ENCODE results near the gene TMEM263. TPM values are rescaled to one million over a fixed set of nuclear protein-coding genes. Genes with fewer than 3 reads are reported as not detected.
A peak's percentile ranks its signal among the peaks of the same experiment; 100 is the strongest.
"Not testable (repeated sequence)": the region's sequence is repeated elsewhere in the genome, so short reads cannot be mapped to it uniquely, and the experiment has no call there.

TMEM263 gene
- total RNA-seq, 1 donor from 2014 or later, result 46.2 TPM

GRCh38 chr12:106985479-106985878 lies 29.8 kb downstream of the TMEM263 start:
- no peak for DNase-seq (ENCODE audit: low spot score)

- no peak for DNase-seq (ENCODE audit: low spot score)
These were observed 30.4 kb downstream of the TMEM263 start for GRCh38 chr12:106986135-106986534.

GRCh38 chr12:106986625-106987389 lies 31.1 kb downstream of the TMEM263 start, which contains the start of gene MTERF2:
TSS of gene MTERF2 (minus strand) at chr12:106987146. CDS start at chr12:106978714, 8,432 bp downstream.
- peak; percentile 97 for DNase-seq (ENCODE audit: low spot score)

GRCh38 chr12:106987846-106988245 lies 32.1 kb downstream of the TMEM263 start:
- DNase-seq (ENCODE audit: low spot score), result no peak

- DNase-seq (ENCODE audit: low spot score), result no peak
These were observed 39.0 kb downstream of the TMEM263 start for GRCh38 chr12:106994579-106995220.

- DNase-seq (ENCODE audit: low spot score), result not testable (repeated sequence)
These were observed 40.4 kb downstream of the TMEM263 start for GRCh38 chr12:106996102-106996501.

GRCh38 chr12:106997916-106998315 lies 42.2 kb downstream of the TMEM263 start:
- DNase-seq (ENCODE audit: low spot score), result no peak

- DNase-seq (ENCODE audit: low spot score), result no peak
These were observed 43.7 kb downstream of the TMEM263 start for GRCh38 chr12:106999446-106999845.

GRCh38 chr12:107002665-107003064 lies 47.0 kb downstream of the TMEM263 start:
- not testable (repeated sequence) for DNase-seq (ENCODE audit: low spot score)

GRCh38 chr12:107007411-107007810 lies 51.7 kb downstream of the TMEM263 start:
- DNase-seq (ENCODE audit: low spot score), result no peak

GRCh38 chr12:107011519-107011918 lies 55.8 kb downstream of the TMEM263 start:
- DNase-seq (ENCODE audit: low spot score), result no peak

GRCh38 chr12:107012736-107013425 lies 57.2 kb downstream of the TMEM263 start:
- DNase-seq (ENCODE audit: low spot score), result no peak

GRCh38 chr12:107014055-107014454 lies 58.3 kb downstream of the TMEM263 start:
- no peak for DNase-seq (ENCODE audit: low spot score)

- no peak for DNase-seq (ENCODE audit: low spot score)
These were observed 61.3 kb downstream of the TMEM263 start for GRCh38 chr12:107017042-107017441.

GRCh38 chr12:107019546-107019945 lies 63.8 kb downstream of the TMEM263 start:
- DNase-seq (ENCODE audit: low spot score), result no peak

Other genes starting within 250 kb of the TMEM263 start
- gene RIC8B, start 181.2 kb upstream of the TMEM263 start, total RNA-seq, result 23.3 TPM
- 14.2 TPM for gene MTERF2, start 31.2 kb downstream of the TMEM263 start, total RNA-seq
- 14.8 TPM for gene CRY1, start 137.6 kb downstream of the TMEM263 start, total RNA-seq

Measured in mesenteric fat pad (tissue), 1 donor.